ENCODE measurements around the gene ELMO1.

The ELMO1 gene

GRCh38 chr7:37359662-37360444 is 88.8 kb downstream of the ELMO1 start:
- CTCF ChIA-PET: interaction anchor here (1.0 kb wide), 1 partner anchor 9 kb away, joined by 5 read pairs; no protein-coding TSS in a partner anchor
- no peak for TF ChIP-seq CTCF (IDR thresholded peaks at IDR 0.05; ENCODE audit: control extremely low read depth, extremely low read depth, low read depth, missing control alignments)
- DNase-seq (ENCODE audit: extremely low spot score): no peak
- POLR2A ChIA-PET: no interaction called here

GRCh38 chr7:37359180-37359579 is 89.5 kb downstream of the ELMO1 start:
- DNase-seq (ENCODE audit: extremely low spot score): no peak
- ChIA-PET POLR2A (no interaction called here), CTCF (interaction anchor here (3.1 kb wide), 1 partner anchor 75 kb away, joined by 9 read pairs; no protein-coding TSS in a partner anchor)
- TF ChIP-seq CTCF (IDR thresholded peaks at IDR 0.05; ENCODE audit: control extremely low read depth, extremely low read depth, low read depth, missing control alignments): no peak

GRCh38 chr7:37357637-37357996 is 91.0 kb downstream of the ELMO1 start:
- no peak for DNase-seq (ENCODE audit: extremely low spot score)
- POLR2A ChIA-PET: no interaction called here
- no peak for TF ChIP-seq CTCF (IDR thresholded peaks at IDR 0.05; ENCODE audit: control extremely low read depth, extremely low read depth, low read depth, missing control alignments)
- CTCF ChIA-PET: interaction anchor here (1.3 to 3.1 kb wide), 2 partner anchors 73 to 176 kb away, joined by 5 to 9 read pairs; no protein-coding TSS in a partner anchor

GRCh38 chr7:37356911-37357636 is 91.6 kb downstream of the ELMO1 start:
- ChIA-PET POLR2A (no interaction called here), CTCF (interaction anchor here (1.3 to 3.1 kb wide), 2 partner anchors 72 to 175 kb away, joined by 5 to 9 read pairs; no protein-coding TSS in a partner anchor)
- TF ChIP-seq CTCF (IDR thresholded peaks at IDR 0.05; ENCODE audit: control extremely low read depth, extremely low read depth, low read depth, missing control alignments): no peak
- no peak for DNase-seq (ENCODE audit: extremely low spot score)

GRCh38 chr7:37354656-37355131 is 94.0 kb downstream of the ELMO1 start:
- POLR2A ChIA-PET: interaction anchor here (1.6 kb wide), 1 partner anchor 93 kb away, joined by 3 read pairs; no protein-coding TSS in a partner anchor
- TF ChIP-seq CTCF (IDR thresholded peaks at IDR 0.05; ENCODE audit: control extremely low read depth, extremely low read depth, low read depth, missing control alignments): no peak
- CTCF ChIA-PET: interaction anchor here (1.2 to 6.0 kb wide), 13 partner anchors 8 to 479 kb away, joined by 3 to 86 read pairs (median 9); partner anchors contain the start of gene ELMO1
- DNase-seq (ENCODE audit: extremely low spot score): no peak

- ChIA-PET POLR2A (interaction anchor here (0.8 to 1.6 kb wide), 4 partner anchors 9 to 94 kb away, joined by 3 to 5 read pairs (median 3); no protein-coding TSS in a partner anchor), CTCF (interaction anchor here (0.8 to 6.0 kb wide), 24 partner anchors 7 to 499 kb away, joined by 3 to 86 read pairs (median 6); partner anchors contain the start of gene ELMO1)
- no peak for TF ChIP-seq CTCF (IDR thresholded peaks at IDR 0.05; ENCODE audit: control extremely low read depth, extremely low read depth, low read depth, missing control alignments)
- no peak for DNase-seq (ENCODE audit: extremely low spot score)
These were observed 94.6 kb downstream of the ELMO1 start for GRCh38 chr7:37353949-37354655.
